HCT116 (cell line): ENCODE data around the gene TNFSF11. TPM values are rescaled to one million over a fixed set of nuclear protein-coding genes. Genes with fewer than 3 reads are reported as not detected.

Experiments
- ATAC-seq: fragments of 200-7000 bp; cut with Tn5 transposase; 2 replicates; pipeline ENCODE4 v1.9.1; 2020; ENCODE audit warnings: mild to moderate bottlenecking, moderate library complexity
- BruUV-seq: library from RNA; stranded (reverse); fragments of 400-500 nt; replicated peaks from 2 replicates; lab custom pipeline; 2021; lab: Mats Ljungman, UMichigan
- CTCF ChIA-PET: fragments of 300-600 bp; sonication (Branson Sonifier 250); formaldehyde crosslinking; loops from one replicate; lab custom pipeline; 2021; ENCODE audit warnings: antibody characterized with exemption; lab: Charles Lee
- POLR2A ChIA-PET: fragments of 300-600, 350-600 bp; sonication (Branson Sonifier 250); formaldehyde crosslinking; loops from one replicate; lab custom pipeline; 2021; ENCODE audit warnings: antibody characterized with exemption; lab: Charles Lee
- RAD21 ChIA-PET, 2 experiments: fragments of 300-600 bp; sonication (Branson Sonifier 250); formaldehyde crosslinking; loops; one replicate each; lab custom pipeline; 2023; ENCODE audit warnings: low total read pairs in 2 of 2; ENCODE audit not compliant: uncharacterized antibody in 2 of 2, unreplicated experiment in 2 of 2, low non-redundant PET in 1 of 2; lab: Charles Lee
- DNase-seq: peaks from one replicate; pipeline ENCODE4 v3.0.0-alpha.2; 2010; ENCODE audit warnings: low read depth, low spot score
- H2AFZ ChIP-seq: fragments of 200-600 bp; shearing (Covaris generic), sonication (generic); 2 replicates; pipeline ENCODE4 v1.6.1; 2017; ENCODE audit warnings: low read depth, mixed run types, mixed read lengths, antibody characterized with exemption, low read length; ENCODE audit not compliant: poor library complexity, severe bottlenecking
- H3K27ac ChIP-seq: 2 replicates; pipeline ENCODE4 v1.5.1; 2012; ENCODE audit warnings: low read depth, low read length
- H3K27me3 ChIP-seq: fragments of 200-600 bp; sonication (generic); 2 replicates; pipeline ENCODE4 v1.6.1; 2016; ENCODE audit warnings: mixed run types, low read length, mixed read lengths; ENCODE audit not compliant: insufficient read depth
- H3K36me3 ChIP-seq, 2 experiments: fragments of 200-500 bp in 1 of 2; fragments of 200-600 bp in 1 of 2; sonication (Bioruptor generic) in 1 of 2; sonication (generic) in 1 of 2; 2 replicates each; pipeline versions ENCODE4 v1.5.1 to v1.6.1; 2014 to 2016; ENCODE audit warnings: low read length in 2 of 2, inconsistent platforms in 1 of 2, mixed read lengths in 1 of 2, mixed run types in 1 of 2; ENCODE audit not compliant: insufficient read depth in 2 of 2, control insufficient read depth in 1 of 2
- H3K4me1 ChIP-seq, 2 experiments: fragments of 200-600 bp in 1 of 2; sonication (generic) in 1 of 2; 2 replicates each; pipeline versions ENCODE4 v1.5.1 to v1.6.1; 2012 to 2017; ENCODE audit warnings: low read length in 2 of 2, inconsistent platforms in 1 of 2, mild to moderate bottlenecking in 1 of 2, mixed read lengths in 1 of 2, mixed run types in 1 of 2, moderate library complexity in 1 of 2; ENCODE audit not compliant: insufficient read depth in 2 of 2, control insufficient read depth in 1 of 2
- H3K4me2 ChIP-seq: fragments of 200-600 bp; sonication (generic); 2 replicates; pipeline ENCODE4 v1.6.1; 2017; ENCODE audit warnings: mixed run types, low read length, mixed read lengths
- H3K4me3 ChIP-seq, 2 experiments: fragments of 200-600 bp in 1 of 2; sonication (generic) in 1 of 2; replicated peaks in 1 of 2; 2 replicates each; pipeline ENCODE4 v1.5.1; 2011 to 2016; ENCODE audit warnings: low read length in 2 of 2, control low read depth in 1 of 2, low read depth in 1 of 2, mild to moderate bottlenecking in 1 of 2, mixed read lengths in 1 of 2, mixed run types in 1 of 2
- H3K79me2 ChIP-seq: fragments of 200-600 bp; sonication (generic); 2 replicates; pipeline ENCODE4 v1.6.1; 2017; ENCODE audit warnings: mild to moderate bottlenecking, mixed run types, low read length, moderate library complexity, mixed read lengths; ENCODE audit not compliant: insufficient read depth
- H3K9ac ChIP-seq: fragments of 200-600 bp; sonication (generic); 2 replicates; pipeline ENCODE4 v1.6.1; 2016; ENCODE audit warnings: low read length, mixed read lengths
- H3K9me2 ChIP-seq: fragments of 200-600 bp; sonication (generic), shearing (Covaris generic); 2 replicates; pipeline ENCODE4 v1.6.1; 2017; ENCODE audit warnings: mixed run types, mild to moderate bottlenecking, moderate library complexity; ENCODE audit not compliant: insufficient read depth
- H3K9me3 ChIP-seq, 2 experiments: fragments of 200-500 bp in 1 of 2; fragments of 200-600 bp in 1 of 2; sonication (Bioruptor generic) in 1 of 2; sonication (generic) in 1 of 2; 2 replicates each; pipeline ENCODE4 v1.6.1; 2014 to 2017; ENCODE audit warnings: low read length in 2 of 2, mixed read lengths in 2 of 2, inconsistent platforms in 1 of 2, low read depth in 1 of 2, mild to moderate bottlenecking in 1 of 2, mixed run types in 1 of 2, moderate library complexity in 1 of 2; ENCODE audit not compliant: control insufficient read depth in 1 of 2, insufficient read depth in 1 of 2
- H4K20me1 ChIP-seq: fragments of 200-600 bp; sonication (generic), shearing (Covaris generic); 2 replicates; pipeline ENCODE4 v1.6.1; 2017; ENCODE audit warnings: mixed run types, mild to moderate bottlenecking, moderate library complexity; ENCODE audit not compliant: insufficient read depth
- EGR1 ChIP-seq: IDR thresholded peaks from 2 replicates; pipeline ENCODE4 v1.6.1; 2012; ENCODE audit warnings: low read depth
- EZH2phosphoT487 ChIP-seq: fragments of 200-600 bp; IDR thresholded peaks from 2 replicates; pipeline ENCODE4 v1.6.1; 2018; ENCODE audit warnings: antibody characterized with exemption, borderline replicate concordance
- FOSL1 ChIP-seq: IDR thresholded peaks from 2 replicates; pipeline ENCODE4 v1.6.1; 2012; ENCODE audit warnings: low read depth
- JUND ChIP-seq: IDR thresholded peaks from 2 replicates; pipeline ENCODE4 v1.6.1; 2012
- MAX ChIP-seq: IDR thresholded peaks from 2 replicates; pipeline ENCODE4 v1.6.1; 2012
- POLR2A ChIP-seq: IDR thresholded peaks from 2 replicates; pipeline ENCODE4 v1.7.0; 2011; ENCODE audit warnings: borderline replicate concordance; ENCODE audit not compliant: insufficient read depth, insufficient read length; ENCODE audit errors: extremely low read depth
- RAD21 ChIP-seq: IDR thresholded peaks from 2 replicates; pipeline ENCODE4 v1.6.1; 2012; ENCODE audit warnings: low read depth, mild to moderate bottlenecking
- SP1 ChIP-seq: IDR thresholded peaks from 2 replicates; pipeline ENCODE4 v1.6.1; 2012; ENCODE audit warnings: low read depth
- SRF ChIP-seq: IDR thresholded peaks from 2 replicates; pipeline ENCODE4 v1.6.1; 2012; ENCODE audit warnings: low read depth
- YY1 ChIP-seq: IDR thresholded peaks from 2 replicates; pipeline ENCODE4 v1.6.1; 2011; ENCODE audit warnings: low read length, low read depth, moderate library complexity, mild to moderate bottlenecking; ENCODE audit not compliant: insufficient replicate concordance; ENCODE audit errors: extremely low read depth
- ZFX ChIP-seq: fragments of 450-650 bp; IDR thresholded peaks from 2 replicates; pipeline ENCODE4 v1.6.1; 2017
- intact Hi-C: fragments of 100-400 bp; cut with micrococcal nuclease; formaldehyde crosslinking; loops from 2 replicates; pipeline ENCODE4 v1.10.0; 2022
- total RNA-seq: library from RNA; stranded (reverse); gene quantifications from one replicate; pipeline ENCODE4 v1.2.1, GENCODE V29; 2021; ENCODE audit not compliant: unreplicated experiment
- TF ChIP-seq, protein P1 (sequence below): IDR thresholded peaks from 2 replicates; pipeline ENCODE4 v1.6.1; 2011; ENCODE audit warnings: mild to moderate bottlenecking, low read length, moderate library complexity; ENCODE audit not compliant: insufficient replicate concordance; ENCODE audit errors: extremely low read depth

Gene TNFSF11
- total RNA-seq, 1 experiment from 2014 or later, result not detected

GRCh38 chr13:42577538-42577937 lies 3.6 kb downstream of the TNFSF11 start:
- Histone ChIP-seq H3K79me2 (no peaks in the 10 kb centered on the region), H3K27me3 (peaks cover 8% of the 10 kb centered on the region; the same call in 1 of the 2 replicates), H4K20me1 (no peaks in the 10 kb centered on the region), H3K9me2 (no peaks in the 10 kb centered on the region), H2AFZ (no peak overlapping the region), H3K9ac (no peak overlapping the region), H3K36me3 (no peaks in the 10 kb centered on the region), H3K4me3 (no peak overlapping the region), H3K4me1 (no peaks in the 10 kb centered on the region)
- ATAC-seq, result no peak
- CTCF ChIA-PET, result no interaction called here
- no peak for DNase-seq
- RAD21 ChIA-PET, result no interaction called here
- intact Hi-C loops, result no loop called here
- TF ChIP-seq MAX, result no peak
- TF ChIP-seq YY1, result no peak
- TF ChIP-seq SP1, result no peak
- TF ChIP-seq RAD21, result no peak
- TF ChIP-seq SRF, result no peak
- no peak for TF ChIP-seq EZH2phosphoT487
- no peak for TF ChIP-seq EGR1
- TF ChIP-seq, protein P1, sequence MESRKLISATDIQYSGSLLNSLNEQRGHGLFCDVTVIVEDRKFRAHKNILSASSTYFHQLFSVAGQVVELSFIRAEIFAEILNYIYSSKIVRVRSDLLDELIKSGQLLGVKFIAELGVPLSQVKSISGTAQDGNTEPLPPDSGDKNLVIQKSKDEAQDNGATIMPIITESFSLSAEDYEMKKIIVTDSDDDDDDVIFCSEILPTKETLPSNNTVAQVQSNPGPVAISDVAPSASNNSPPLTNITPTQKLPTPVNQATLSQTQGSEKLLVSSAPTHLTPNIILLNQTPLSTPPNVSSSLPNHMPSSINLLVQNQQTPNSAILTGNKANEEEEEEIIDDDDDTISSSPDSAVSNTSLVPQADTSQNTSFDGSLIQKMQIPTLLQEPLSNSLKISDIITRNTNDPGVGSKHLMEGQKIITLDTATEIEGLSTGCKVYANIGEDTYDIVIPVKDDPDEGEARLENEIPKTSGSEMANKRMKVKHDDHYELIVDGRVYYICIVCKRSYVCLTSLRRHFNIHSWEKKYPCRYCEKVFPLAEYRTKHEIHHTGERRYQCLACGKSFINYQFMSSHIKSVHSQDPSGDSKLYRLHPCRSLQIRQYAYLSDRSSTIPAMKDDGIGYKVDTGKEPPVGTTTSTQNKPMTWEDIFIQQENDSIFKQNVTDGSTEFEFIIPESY, result no peak
- no peak for TF ChIP-seq FOSL1
- no peak for TF ChIP-seq JUND
- no peak for TF ChIP-seq ZFX
- no peak for TF ChIP-seq POLR2A
- TF ChIP-seq, all 23 proteins: peak for 0
- POLR2A ChIA-PET, result no interaction called here
- H3K4me2 ChIP-seq, result no peak overlapping the region
- no TSS peak for BruUV-seq
- no peak overlapping the region for H3K27ac ChIP-seq
- H3K9me3 ChIP-seq, result no peaks in the 10 kb centered on the region
